MCF 10A (cell line): ENCODE results near the gene DNMBP. TPM values are rescaled to one million over a fixed set of nuclear protein-coding genes. Genes with fewer than 3 reads are reported as not detected.
"Not testable (repeated sequence)": the region's sequence is repeated elsewhere in the genome, so short reads cannot be mapped to it uniquely, and the experiment has no call there.

Source experiments
- BruUV-seq: library from RNA; stranded (reverse); fragments of 400-500 nt; replicated peaks from 2 replicates; lab custom pipeline; 2021; lab: Mats Ljungman, UMichigan
- CTCF ChIA-PET: fragments of 300-600 bp; sonication (Branson Sonifier 250); formaldehyde crosslinking; extraction: SDS; loops from one replicate; lab custom pipeline; 2021; ENCODE audit warnings: antibody characterized with exemption, inconsistent platforms; lab: Yijun Ruan, JAX
- POLR2A ChIA-PET: fragments of 300-600, 350-650 bp; sonication (Branson Sonifier 250); formaldehyde crosslinking; extraction: SDS; loops from one replicate; lab custom pipeline; 2020; ENCODE audit warnings: antibody characterized with exemption, inconsistent platforms; lab: Yijun Ruan, JAX
- DNase-seq: peaks from one replicate; pipeline ENCODE4 v3.0.0-alpha.2; 2018; ENCODE audit not compliant: unreplicated experiment
- H3K27ac Mint-ChIP-seq: one replicate; pipeline ENCODE4 v1.8.0; 2022; ENCODE audit warnings: mild to moderate bottlenecking, low read depth, mixed read lengths; ENCODE audit not compliant: unreplicated experiment
- H3K27me3 Mint-ChIP-seq: one replicate; pipeline ENCODE4 v1.8.0; 2022; ENCODE audit warnings: mixed read lengths; ENCODE audit not compliant: insufficient read depth, unreplicated experiment
- H3K36me3 Mint-ChIP-seq: one replicate; pipeline ENCODE4 v1.8.0; 2022; ENCODE audit warnings: mild to moderate bottlenecking, moderate library complexity, mixed read lengths; ENCODE audit not compliant: insufficient read depth, unreplicated experiment
- H3K4me1 Mint-ChIP-seq: one replicate; pipeline ENCODE4 v1.8.0; 2022; ENCODE audit warnings: mixed read lengths; ENCODE audit not compliant: insufficient read depth, unreplicated experiment
- H3K4me3 Mint-ChIP-seq: one replicate; pipeline ENCODE4 v1.8.0; 2022; ENCODE audit warnings: mild to moderate bottlenecking, moderate library complexity, mixed read lengths; ENCODE audit not compliant: unreplicated experiment
- H3K9me3 Mint-ChIP-seq: one replicate; pipeline ENCODE4 v1.8.0; 2022; ENCODE audit warnings: mixed read lengths; ENCODE audit not compliant: unreplicated experiment
- CTCF ChIP-seq: fragments of 200-600 bp; IDR thresholded peaks from one replicate; pipeline ENCODE4 v1.8.0; 2022; ENCODE audit warnings: antibody characterized with exemption, mild to moderate bottlenecking; ENCODE audit not compliant: unreplicated experiment
- intact Hi-C: fragments of 100-400 bp; cut with micrococcal nuclease; formaldehyde crosslinking; loops from 2 replicates; pipeline ENCODE4 v1.14.1; 2022
- total RNA-seq: library from RNA; stranded (reverse); gene quantifications from 2 replicates; pipeline ENCODE4 v1.2.3, GENCODE V29; 2022

The DNMBP gene
- total RNA-seq, 1 experiment from 2014 or later: 11.3 TPM

GRCh38 chr10:99872367-99873162, 137.2 kb downstream of the DNMBP start:
- intact Hi-C loops: no loop called here
- no TSS peak for BruUV-seq
- no peak for TF ChIP-seq CTCF
- CTCF ChIA-PET: interaction anchor here (0.6 to 1.6 kb wide), 2 partner anchors 173 to 310 kb away, joined by 3 to 6 read pairs; no protein-coding TSS in a partner anchor
- H3K27me3 Mint-ChIP-seq: no peaks in the 10 kb centered on the region
- H3K4me3 Mint-ChIP-seq: no peak overlapping the region
- no peaks in the 10 kb centered on the region for H3K4me1 Mint-ChIP-seq
- H3K9me3 Mint-ChIP-seq: peaks cover 1% of the 10 kb centered on the region
- POLR2A ChIA-PET: interaction anchor here (0.5 to 0.8 kb wide), 2 partner anchors 298 to 308 kb away, joined by 3 read pairs; no protein-coding TSS in a partner anchor
- H3K27ac Mint-ChIP-seq: peak overlapping the region; percentile 21
- peak; percentile 12 for DNase-seq
- H3K36me3 Mint-ChIP-seq: peaks cover 41% of the 10 kb centered on the region

GRCh38 chr10:99870123-99870730, 139.5 kb downstream of the DNMBP start:
- no peak overlapping the region for H3K4me3 Mint-ChIP-seq
- intact Hi-C loops: no loop called here
- CTCF ChIA-PET: interaction anchor here (0.8 to 1.4 kb wide), 3 partner anchors 10 to 30 kb away, joined by 3 to 4 read pairs (median 3); no protein-coding TSS in a partner anchor
- BruUV-seq: no TSS peak
- H3K36me3 Mint-ChIP-seq: peaks cover 18% of the 10 kb centered on the region
- no peak overlapping the region for H3K27ac Mint-ChIP-seq
- TF ChIP-seq CTCF: no peak
- no peaks in the 10 kb centered on the region for H3K4me1 Mint-ChIP-seq
- POLR2A ChIA-PET: no interaction called here
- DNase-seq: no peak
- H3K27me3 Mint-ChIP-seq: no peaks in the 10 kb centered on the region
- peaks cover 14% of the 10 kb centered on the region for H3K9me3 Mint-ChIP-seq

- intact Hi-C loops: no loop called here
- no peak for TF ChIP-seq CTCF
- DNase-seq: no peak
- Mint-ChIP-seq H3K27ac (no peak overlapping the region), H3K4me3 (no peak overlapping the region), H3K27me3 (no peaks in the 10 kb centered on the region), H3K36me3 (peaks cover 15% of the 10 kb centered on the region), H3K9me3 (peaks cover 14% of the 10 kb centered on the region), H3K4me1 (no peaks in the 10 kb centered on the region)
- POLR2A ChIA-PET: no interaction called here
- CTCF ChIA-PET: interaction anchor here (0.6 to 1.4 kb wide), 5 partner anchors 11 to 384 kb away, joined by 3 to 4 read pairs (median 3); no protein-coding TSS in a partner anchor
- no TSS peak for BruUV-seq
Observed at GRCh38 chr10:99869581-99870122, 140.1 kb downstream of the DNMBP start.

- DNase-seq, H3K4me3 Mint-ChIP-seq, H3K27me3 Mint-ChIP-seq, H3K27ac Mint-ChIP-seq, intact Hi-C loops, H3K36me3 Mint-ChIP-seq, H3K4me1 Mint-ChIP-seq, BruUV-seq, CTCF ChIA-PET: not testable (repeated sequence)
- POLR2A ChIA-PET: interaction anchor here (1.7 kb wide), 1 partner anchor 13 kb away, joined by 4 read pairs; no protein-coding TSS in a partner anchor
- peaks cover 14% of the 10 kb centered on the region for H3K9me3 Mint-ChIP-seq
Observed at GRCh38 chr10:99867250-99867649, 142.5 kb downstream of the DNMBP start.

GRCh38 chr10:99863535-99864240, 146.1 kb downstream of the DNMBP start:
- POLR2A ChIA-PET, intact Hi-C loops, BruUV-seq, H3K4me1 Mint-ChIP-seq, H3K36me3 Mint-ChIP-seq, H3K27ac Mint-ChIP-seq, H3K27me3 Mint-ChIP-seq, H3K4me3 Mint-ChIP-seq: not testable (repeated sequence)
- DNase-seq: peak; percentile 55
- H3K9me3 Mint-ChIP-seq: peaks cover 14% of the 10 kb centered on the region
- CTCF ChIA-PET: interaction anchor here (1.0 kb wide), 1 partner anchor 18 kb away, joined by 4 read pairs; no protein-coding TSS in a partner anchor
